ENCODE measurements around the gene CPT1C. TPM values are rescaled to one million over a fixed set of nuclear protein-coding genes. Genes with fewer than 3 reads are reported as not detected.

Gene CPT1C
- total RNA-seq, 2 experiments from 2014 or later: 0.47 to 0.59 TPM

GRCh38 chr19:49660338-49660961, 30.5 kb upstream of the CPT1C start:
- H3K4me3 ChIP-seq (ENCODE audit: low read length): no peak overlapping the region
- peaks cover 71% of the 10 kb centered on the region for H3K36me3 ChIP-seq (ENCODE audit: insufficient read depth, low read length)
- ChIA-PET POLR2A (interaction anchor here (1.3 to 6.7 kb wide), 4 partner anchors 16 to 80 kb away, joined by 4 to 92 read pairs (median 6); partner anchors contain the start of genes NOSIP, PRMT1, RRAS and SCAF1), CTCF (no interaction called here)
- H3K27me3 ChIP-seq (ENCODE audit: control insufficient read depth in 1 of 2, insufficient read depth in 2 of 2, low read length in 2 of 2): no peaks in the 10 kb centered on the region
- no peak for DNase-seq
- Mint-ChIP-seq H3K27me3 (no peaks in the 10 kb centered on the region), H3K4me1 (ENCODE audit: low read depth) (peaks cover 13% of the 10 kb centered on the region), H3K9me3 (no peaks in the 10 kb centered on the region), H3K27ac (peak overlapping the region; percentile 65), H3K4me3 (no peak overlapping the region), H3K36me3 (ENCODE audit: low read depth) (peaks cover 66% of the 10 kb centered on the region)
- no peak for TF ChIP-seq CTCF (IDR thresholded peaks at IDR 0.05)
- H3K27ac ChIP-seq (ENCODE audit: low read depth in 1 of 2, low read length in 2 of 2): no peak overlapping the region
- ATAC-seq (ENCODE audit: poor library complexity): no peak
- peaks cover 47% of the 10 kb centered on the region for H3K4me1 ChIP-seq (ENCODE audit: insufficient read depth, low read length)
- no peaks in the 10 kb centered on the region for H3K9me3 ChIP-seq (ENCODE audit: control insufficient read depth in 1 of 2, insufficient read depth in 1 of 2, low read length in 2 of 2)
- intact Hi-C loops (cut with DNase I, micrococcal nuclease): loop anchor here in 1 of 2 experiments (10.0 kb wide), 1 partner anchor 1406 kb away; the partner anchor contains the start of gene CARD8

GRCh38 chr19:49662011-49662410, 28.9 kb upstream of the CPT1C start:
- peaks cover 55% of the 10 kb centered on the region for H3K36me3 Mint-ChIP-seq (ENCODE audit: low read depth)
- DNase-seq (no peak), ATAC-seq (ENCODE audit: poor library complexity) (no peak)
- H3K4me1 ChIP-seq (ENCODE audit: insufficient read depth, low read length): peaks cover 58% of the 10 kb centered on the region
- H3K4me1 Mint-ChIP-seq (ENCODE audit: low read depth): peaks cover 18% of the 10 kb centered on the region
- H3K36me3 ChIP-seq (ENCODE audit: insufficient read depth, low read length): peaks cover 55% of the 10 kb centered on the region
- intact Hi-C loops (cut with DNase I, micrococcal nuclease): loop anchor here in 1 of 2 experiments (10.0 kb wide), 1 partner anchor 1407 kb away; the partner anchor contains the start of gene CARD8
- no peaks in the 10 kb centered on the region for H3K27me3 Mint-ChIP-seq
- H3K27me3 ChIP-seq (ENCODE audit: control insufficient read depth in 1 of 2, insufficient read depth in 2 of 2, low read length in 2 of 2): no peaks in the 10 kb centered on the region
- H3K4me3 Mint-ChIP-seq: no peak overlapping the region
- no peaks in the 10 kb centered on the region for H3K9me3 Mint-ChIP-seq
- TF ChIP-seq CTCF (IDR thresholded peaks at IDR 0.05): no peak
- no peak overlapping the region for H3K4me3 ChIP-seq (ENCODE audit: low read length)
- no peak overlapping the region for H3K27ac Mint-ChIP-seq
- peak overlapping the region; percentile 66 to 90 for H3K27ac ChIP-seq (ENCODE audit: low read depth in 1 of 2, low read length in 2 of 2)
- H3K9me3 ChIP-seq (ENCODE audit: control insufficient read depth in 1 of 2, insufficient read depth in 1 of 2, low read length in 2 of 2): no peaks in the 10 kb centered on the region
- CTCF ChIA-PET: interaction anchor here (1.7 kb wide), 1 partner anchor 92 kb away, joined by 4 read pairs; no protein-coding TSS in a partner anchor
- POLR2A ChIA-PET: interaction anchor here (0.7 to 6.7 kb wide), 5 partner anchors 15 to 102 kb away, joined by 3 to 125 read pairs (median 5); partner anchors contain the start of genes PRMT1, PRR12, RRAS and SCAF1

- Mint-ChIP-seq H3K36me3 (ENCODE audit: low read depth) (peaks cover 45% of the 10 kb centered on the region), H3K9me3 (no peaks in the 10 kb centered on the region), H3K4me1 (ENCODE audit: low read depth) (peaks cover 18% of the 10 kb centered on the region), H3K27me3 (no peaks in the 10 kb centered on the region), H3K4me3 (peak overlapping the region; percentile 95), H3K27ac (peak overlapping the region; percentile 88)
- ChIA-PET POLR2A (interaction anchor here (1.1 to 6.7 kb wide), 9 partner anchors 14 to 167 kb away, joined by 3 to 125 read pairs (median 10); partner anchors contain the start of genes NOSIP, PRMT1, PRR12 and RPS11), CTCF (interaction anchor here (1.2 to 1.8 kb wide), 4 partner anchors 13 to 93 kb away, joined by 3 to 7 read pairs (median 4); no protein-coding TSS in a partner anchor)
- TF ChIP-seq CTCF (IDR thresholded peaks at IDR 0.05): no peak
- Histone ChIP-seq H3K27ac (ENCODE audit: low read depth in 1 of 2, low read length in 2 of 2) (peak overlapping the region; percentile 66 to 90), H3K4me3 (ENCODE audit: low read length) (peak overlapping the region; percentile 62), H3K9me3 (ENCODE audit: control insufficient read depth in 1 of 2, insufficient read depth in 1 of 2, low read length in 2 of 2) (no peaks in the 10 kb centered on the region), H3K27me3 (ENCODE audit: control insufficient read depth in 1 of 2, insufficient read depth in 2 of 2, low read length in 2 of 2) (no peaks in the 10 kb centered on the region), H3K4me1 (ENCODE audit: insufficient read depth, low read length) (peaks cover 58% of the 10 kb centered on the region), H3K36me3 (ENCODE audit: insufficient read depth, low read length) (peaks cover 45% of the 10 kb centered on the region)
- ATAC-seq (ENCODE audit: poor library complexity): no peak
- intact Hi-C loops (cut with DNase I, micrococcal nuclease): loop anchor here in 1 of 2 experiments (10.0 kb wide), 1 partner anchor 1408 kb away; the partner anchor contains the start of gene CARD8
- no peak for DNase-seq
Observed at GRCh38 chr19:49663224-49663623, 27.7 kb upstream of the CPT1C start.

Data from CD4-positive, alpha-beta T cell (primary cell).